Mesendoderm (in vitro differentiated cells): Measurements from ENCODE around the gene FILIP1L.

Source experiments
- DNase-seq: peaks from one replicate; pipeline ENCODE4 v3.0.0; 2013
- H2AK5ac ChIP-seq: 2 replicates; pipeline ENCODE4 v1.6.1; 2013; ENCODE audit warnings: low read length, inconsistent platforms
- H2BK120ac ChIP-seq: 2 replicates; pipeline ENCODE4 v1.6.1; 2013; ENCODE audit warnings: low read depth, mild to moderate bottlenecking, low read length, moderate library complexity, mixed read lengths
- H2BK15ac ChIP-seq: replicated peaks from 2 replicates; pipeline ENCODE4 v1.6.1; 2013; ENCODE audit warnings: low read depth, mild to moderate bottlenecking, moderate library complexity
- H2BK5ac ChIP-seq: 2 replicates; pipeline ENCODE4 v1.6.1; 2013; ENCODE audit warnings: low read length, inconsistent platforms
- H3K18ac ChIP-seq: 2 replicates; pipeline ENCODE4 v1.6.1; 2013; ENCODE audit warnings: mild to moderate bottlenecking, low read length, mixed read lengths
- H3K23ac ChIP-seq: one replicate; pipeline ENCODE4 v1.6.1; 2013; ENCODE audit warnings: low read length
- H3K27ac ChIP-seq: 2 replicates; pipeline ENCODE4 v1.5.1; 2013; ENCODE audit warnings: low read depth, mild to moderate bottlenecking, inconsistent platforms, low read length, moderate library complexity
- H3K27me3 ChIP-seq: 2 replicates; pipeline ENCODE4 v1.6.1; 2013; ENCODE audit warnings: low read length, control low read depth, mild to moderate bottlenecking, inconsistent platforms; ENCODE audit not compliant: insufficient read depth, poor library complexity
- H3K36me3 ChIP-seq: 2 replicates; pipeline ENCODE4 v1.6.1; 2013; ENCODE audit warnings: low read length, inconsistent platforms; ENCODE audit not compliant: control insufficient read depth, insufficient read depth
- H3K4ac ChIP-seq: one replicate; pipeline ENCODE4 v1.6.1; 2013; ENCODE audit warnings: low read depth, mild to moderate bottlenecking, low read length, moderate library complexity
- H3K4me1 ChIP-seq: 2 replicates; pipeline ENCODE4 v1.6.1; 2013; ENCODE audit warnings: low read depth, low read length, inconsistent platforms; ENCODE audit not compliant: control insufficient read depth
- H3K4me2 ChIP-seq: 2 replicates; pipeline ENCODE4 v1.6.1; 2013; ENCODE audit warnings: low read length
- H3K4me3 ChIP-seq: 2 replicates; pipeline ENCODE4 v1.5.1; 2013; ENCODE audit warnings: mild to moderate bottlenecking, low read length
- H3K56ac ChIP-seq: one replicate; pipeline ENCODE4 v1.6.1; 2013; ENCODE audit warnings: low read length
- H3K79me1 ChIP-seq: 2 replicates; pipeline ENCODE4 v1.6.1; 2013; ENCODE audit warnings: low read length, inconsistent platforms
- H3K79me2 ChIP-seq: 2 replicates; pipeline ENCODE4 v1.6.1; 2013; ENCODE audit warnings: mild to moderate bottlenecking, low read length; ENCODE audit not compliant: control insufficient read depth, insufficient read depth
- H3K9ac ChIP-seq: 2 replicates; pipeline ENCODE4 v1.6.1; 2013; ENCODE audit warnings: low read length, inconsistent platforms
- H4K5ac ChIP-seq: one replicate; pipeline ENCODE4 v1.6.1; 2013; ENCODE audit warnings: low read length
- H4K8ac ChIP-seq: one replicate; pipeline ENCODE4 v1.6.1; 2013; ENCODE audit warnings: low read depth, mild to moderate bottlenecking, control low read depth, low read length, moderate library complexity
- WGBS: extraction: QIAGEN DNeasy Blood & Tissue Kit; methylation state at CpG from one replicate; pipeline ENCODE4 v1.1.7; 2013; ENCODE audit warnings: low lambda C conversion rate, missing lambda C conversion rate; ENCODE audit not compliant: insufficient coverage; ENCODE audit errors: extremely low coverage; 5-methylcytosine and 5-hydroxymethylcytosine counted together

Gene FILIP1L

GRCh38 chr3:100124201-100124761 is 10.0 kb upstream of the FILIP1L start:
- DNase-seq: no peak
- Histone ChIP-seq H3K4me3 (no peak overlapping the region), H3K79me2 (no peaks in the 10 kb centered on the region), H4K5ac (no peak overlapping the region), H3K56ac (peak overlapping the region; percentile 17), H3K4me1 (peaks cover 4% of the 10 kb centered on the region), H3K23ac (no peak overlapping the region), H2BK15ac (no peak overlapping the region), H3K27ac (no peak overlapping the region), H2BK120ac (no peak overlapping the region), H3K36me3 (no peaks in the 10 kb centered on the region), H2AK5ac (no peak overlapping the region), H4K8ac (no peak overlapping the region), H3K9ac (no peak overlapping the region), H3K27me3 (no peaks in the 10 kb centered on the region), H3K18ac (no peak overlapping the region), H3K4ac (no peak overlapping the region), H2BK5ac (no peak overlapping the region), H3K79me1 (no peaks in the 10 kb centered on the region), H3K4me2 (no peak overlapping the region)
- no CpG with 5 or more reads among the region's 5 CpGs for WGBS

GRCh38 chr3:100123112-100123511 is 8.8 kb upstream of the FILIP1L start:
- no peak overlapping the region for H3K4me2 ChIP-seq
- no peak overlapping the region for H2BK120ac ChIP-seq
- H4K5ac ChIP-seq: no peak overlapping the region
- no peak overlapping the region for H3K27ac ChIP-seq
- no CpG with 5 or more reads among the region's 4 CpGs for WGBS
- H2AK5ac ChIP-seq: no peak overlapping the region
- H3K79me2 ChIP-seq: no peaks in the 10 kb centered on the region
- H3K56ac ChIP-seq: no peak overlapping the region
- no peak overlapping the region for H2BK5ac ChIP-seq
- peak; percentile 91 for DNase-seq
- H2BK15ac ChIP-seq: no peak overlapping the region
- peaks cover 4% of the 10 kb centered on the region for H3K4me1 ChIP-seq
- peak overlapping the region; percentile 4 for H3K18ac ChIP-seq
- H3K9ac ChIP-seq: no peak overlapping the region
- no peaks in the 10 kb centered on the region for H3K36me3 ChIP-seq
- H3K79me1 ChIP-seq: no peaks in the 10 kb centered on the region
- H3K27me3 ChIP-seq: no peaks in the 10 kb centered on the region
- no peak overlapping the region for H3K4me3 ChIP-seq
- no peak overlapping the region for H3K4ac ChIP-seq
- no peak overlapping the region for H4K8ac ChIP-seq
- no peak overlapping the region for H3K23ac ChIP-seq

GRCh38 chr3:100122321-100122720 is 8.0 kb upstream of the FILIP1L start:
- H3K23ac ChIP-seq: no peak overlapping the region
- H3K4me1 ChIP-seq: peaks cover 4% of the 10 kb centered on the region
- no peaks in the 10 kb centered on the region for H3K79me1 ChIP-seq
- H4K5ac ChIP-seq: no peak overlapping the region
- DNase-seq: no peak
- WGBS: no CpG with 5 or more reads among the region's 2 CpGs
- no peak overlapping the region for H2BK15ac ChIP-seq
- H3K18ac ChIP-seq: no peak overlapping the region
- H3K79me2 ChIP-seq: no peaks in the 10 kb centered on the region
- H3K27ac ChIP-seq: no peak overlapping the region
- no peaks in the 10 kb centered on the region for H3K36me3 ChIP-seq
- no peak overlapping the region for H2BK120ac ChIP-seq
- no peak overlapping the region for H3K4me2 ChIP-seq
- no peak overlapping the region for H3K4me3 ChIP-seq
- no peaks in the 10 kb centered on the region for H3K27me3 ChIP-seq
- no peak overlapping the region for H3K56ac ChIP-seq
- H2BK5ac ChIP-seq: no peak overlapping the region
- no peak overlapping the region for H3K9ac ChIP-seq
- H4K8ac ChIP-seq: no peak overlapping the region
- H3K4ac ChIP-seq: no peak overlapping the region
- no peak overlapping the region for H2AK5ac ChIP-seq

GRCh38 chr3:100120693-100121092 is 6.4 kb upstream of the FILIP1L start:
- Histone ChIP-seq H4K5ac (no peak overlapping the region), H2BK15ac (no peak overlapping the region), H3K27me3 (no peaks in the 10 kb centered on the region), H4K8ac (no peak overlapping the region), H3K9ac (no peak overlapping the region), H3K23ac (no peak overlapping the region), H3K79me1 (no peaks in the 10 kb centered on the region), H2BK5ac (no peak overlapping the region), H3K79me2 (no peaks in the 10 kb centered on the region), H3K4me3 (no peak overlapping the region), H3K56ac (no peak overlapping the region), H3K4me1 (peaks cover 4% of the 10 kb centered on the region), H3K27ac (no peak overlapping the region), H2AK5ac (no peak overlapping the region), H3K36me3 (no peaks in the 10 kb centered on the region), H3K4me2 (no peak overlapping the region), H3K4ac (no peak overlapping the region), H3K18ac (no peak overlapping the region), H2BK120ac (no peak overlapping the region)
- no CpG with 5 or more reads among the region's 5 CpGs for WGBS
- no peak for DNase-seq

- Histone ChIP-seq H3K4me3 (no peak overlapping the region), H3K4me1 (peaks cover 4% of the 10 kb centered on the region), H3K4ac (no peak overlapping the region), H2BK120ac (no peak overlapping the region), H3K9ac (no peak overlapping the region), H4K8ac (no peak overlapping the region), H2AK5ac (no peak overlapping the region), H2BK5ac (no peak overlapping the region), H3K4me2 (no peak overlapping the region), H3K27ac (no peak overlapping the region), H3K79me2 (no peaks in the 10 kb centered on the region), H4K5ac (no peak overlapping the region), H3K27me3 (no peaks in the 10 kb centered on the region), H3K18ac (no peak overlapping the region), H3K56ac (no peak overlapping the region), H2BK15ac (no peak overlapping the region), H3K23ac (no peak overlapping the region), H3K36me3 (no peaks in the 10 kb centered on the region), H3K79me1 (no peaks in the 10 kb centered on the region)
- DNase-seq: no peak
- no CpG with 5 or more reads among the region's 1 CpG for WGBS
Observed at GRCh38 chr3:100120012-100120411, 5.7 kb upstream of the FILIP1L start.

GRCh38 chr3:100117093-100117492 is 2.8 kb upstream of the FILIP1L start:
- Histone ChIP-seq H3K56ac (no peak overlapping the region), H2AK5ac (no peak overlapping the region), H3K79me1 (no peaks in the 10 kb centered on the region), H4K8ac (no peak overlapping the region), H3K4me1 (no peaks in the 10 kb centered on the region), H3K9ac (no peak overlapping the region), H3K4ac (no peak overlapping the region), H2BK15ac (no peak overlapping the region), H2BK120ac (no peak overlapping the region), H3K4me2 (no peak overlapping the region), H3K79me2 (no peaks in the 10 kb centered on the region), H3K4me3 (no peak overlapping the region), H3K18ac (no peak overlapping the region), H3K23ac (no peak overlapping the region), H3K36me3 (no peaks in the 10 kb centered on the region), H3K27ac (no peak overlapping the region), H2BK5ac (no peak overlapping the region), H4K5ac (no peak overlapping the region), H3K27me3 (no peaks in the 10 kb centered on the region)
- WGBS: no CpG with 5 or more reads among the region's 4 CpGs
- DNase-seq: no peak
